Mesenchymal stem cell (in vitro differentiated cells and primary cell): ENCODE data around the gene PPFIA4.

ENCODE experiments used
- DNase-seq: peaks from one replicate; pipeline ENCODE4 v3.0.0-alpha.2; 2013
- H2AFZ ChIP-seq: one replicate; pipeline ENCODE4 v1.6.1; 2013; ENCODE audit warnings: low read depth, mild to moderate bottlenecking, control low read depth, inconsistent platforms, low read length, moderate library complexity
- H2AK5ac ChIP-seq: 2 replicates; pipeline ENCODE4 v1.6.1; 2013; ENCODE audit warnings: low read length, moderate library complexity, mild to moderate bottlenecking, inconsistent platforms; ENCODE audit not compliant: severe bottlenecking
- H2BK120ac ChIP-seq: one replicate; pipeline ENCODE4 v1.6.1; 2013; ENCODE audit warnings: low read depth, mild to moderate bottlenecking, inconsistent platforms, low read length, moderate library complexity
- H2BK12ac ChIP-seq, 2 experiments: one replicate each; pipeline ENCODE4 v1.6.1; 2013; ENCODE audit warnings: inconsistent platforms in 2 of 2, low read length in 2 of 2, mild to moderate bottlenecking in 2 of 2, moderate library complexity in 2 of 2, control low read depth in 1 of 2
- H2BK15ac ChIP-seq: one replicate; pipeline ENCODE4 v1.6.1; 2013; ENCODE audit warnings: mild to moderate bottlenecking, low read depth, inconsistent platforms; ENCODE audit not compliant: poor library complexity, severe bottlenecking
- H2BK5ac ChIP-seq: 2 replicates; pipeline ENCODE4 v1.6.1; 2013; ENCODE audit warnings: low read depth, mild to moderate bottlenecking, low read length, control low read depth, inconsistent platforms; ENCODE audit not compliant: poor library complexity, severe bottlenecking
- H3K14ac ChIP-seq, 2 experiments: one replicate each; pipeline ENCODE4 v1.6.1; 2013; ENCODE audit warnings: inconsistent platforms in 2 of 2, low read length in 2 of 2, control low read depth in 1 of 2, mild to moderate bottlenecking in 1 of 2, moderate library complexity in 1 of 2
- H3K18ac ChIP-seq, 2 experiments: one replicate each; pipeline ENCODE4 v1.6.1; 2013; ENCODE audit warnings: inconsistent platforms in 2 of 2, low read length in 2 of 2, control low read depth in 1 of 2, low read depth in 1 of 2, mild to moderate bottlenecking in 1 of 2
- H3K23ac ChIP-seq, 2 experiments: one replicate each; pipeline ENCODE4 v1.6.1; 2013; ENCODE audit warnings: inconsistent platforms in 2 of 2, low read length in 2 of 2, mild to moderate bottlenecking in 2 of 2, moderate library complexity in 2 of 2, control low read depth in 1 of 2
- H3K27ac ChIP-seq: 2 replicates; pipeline ENCODE4 v1.5.1; 2013; ENCODE audit warnings: mild to moderate bottlenecking, moderate library complexity, low read length, control low read depth, inconsistent platforms; ENCODE audit not compliant: poor library complexity, severe bottlenecking
- H3K27me3 ChIP-seq, 2 experiments: 2 replicates each; pipeline versions ENCODE4 v1.6.1 to v1.7.0; 2013; ENCODE audit warnings: low read length in 2 of 2, mild to moderate bottlenecking in 2 of 2, moderate library complexity in 2 of 2, control low read depth in 1 of 2, inconsistent platforms in 1 of 2; ENCODE audit not compliant: control insufficient read depth in 1 of 2, insufficient read depth in 1 of 2
- H3K36me3 ChIP-seq, 2 experiments: 2 replicates each; pipeline versions ENCODE4 v1.6.1 to v1.7.0; 2013; ENCODE audit warnings: low read length in 2 of 2, control low read depth in 1 of 2, inconsistent platforms in 1 of 2, low read depth in 1 of 2, mild to moderate bottlenecking in 1 of 2; ENCODE audit not compliant: insufficient read depth in 2 of 2, control insufficient read depth in 1 of 2
- H3K4ac ChIP-seq, 2 experiments: one replicate each; pipeline ENCODE4 v1.6.1; 2013; ENCODE audit warnings: inconsistent platforms in 2 of 2, low read length in 2 of 2, mild to moderate bottlenecking in 2 of 2, moderate library complexity in 2 of 2, control low read depth in 1 of 2, low read depth in 1 of 2
- H3K4me1 ChIP-seq: 2 replicates; pipeline ENCODE4 v1.6.1; 2013; ENCODE audit warnings: low read depth, low read length, control low read depth; ENCODE audit not compliant: control insufficient read depth, insufficient read depth
- H3K4me2 ChIP-seq: 2 replicates; pipeline ENCODE4 v1.6.1; 2013; ENCODE audit warnings: low read length, mild to moderate bottlenecking, inconsistent platforms; ENCODE audit not compliant: poor library complexity, severe bottlenecking
- H3K4me3 ChIP-seq, 2 experiments: 2 replicates each; pipeline versions ENCODE4 v1.5.1 to v1.7.0; 2013; ENCODE audit warnings: low read length in 2 of 2, mild to moderate bottlenecking in 2 of 2, control low read depth in 1 of 2, low read depth in 1 of 2; ENCODE audit not compliant: insufficient read depth in 1 of 2
- H3K79me1 ChIP-seq: replicated peaks from 2 replicates; pipeline ENCODE4 v1.6.1; 2013; ENCODE audit warnings: mild to moderate bottlenecking, control low read depth, low read length, inconsistent platforms; ENCODE audit not compliant: poor library complexity, severe bottlenecking
- H3K9ac ChIP-seq: 2 replicates; pipeline ENCODE4 v1.7.0; 2013; ENCODE audit warnings: mild to moderate bottlenecking, low read length, moderate library complexity
- H3K9me3 ChIP-seq: 2 replicates; pipeline ENCODE4 v1.7.0; 2013; ENCODE audit warnings: mild to moderate bottlenecking, low read length; ENCODE audit not compliant: control insufficient read depth
- H4K8ac ChIP-seq: one replicate; pipeline ENCODE4 v1.6.1; 2013; ENCODE audit warnings: inconsistent platforms, mild to moderate bottlenecking, low read length, moderate library complexity
- H4K91ac ChIP-seq: one replicate; pipeline ENCODE4 v1.6.1; 2013; ENCODE audit warnings: mild to moderate bottlenecking, low read length, inconsistent platforms
- WGBS: methylation state at CpG from one replicate; pipeline ENCODE4 v1.1.7; 2013; ENCODE audit warnings: mixed read lengths; 5-methylcytosine and 5-hydroxymethylcytosine counted together

Gene PPFIA4

DNA sequence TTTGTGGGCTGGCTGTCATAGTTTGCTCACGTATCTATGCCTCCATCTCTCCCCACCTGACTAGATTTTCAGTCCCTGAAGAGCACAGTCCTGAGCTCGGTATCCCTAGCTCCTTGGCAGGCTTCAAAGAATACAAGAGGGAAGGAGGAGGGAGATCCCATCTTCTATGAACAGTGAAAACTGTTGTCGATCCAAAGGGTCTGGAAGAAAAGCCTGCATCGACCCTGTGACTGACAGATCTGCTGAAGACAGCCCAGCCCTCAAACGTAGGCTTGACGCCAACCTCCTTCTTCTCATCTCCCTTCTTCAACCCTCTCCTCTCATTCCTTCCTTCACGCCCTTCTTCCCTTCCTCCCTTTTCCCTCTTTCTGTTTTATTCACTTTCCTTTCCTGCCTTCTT, 87.9 kb downstream of the PPFIA4 start:
- no peak overlapping the region for H2BK15ac ChIP-seq
- no peak overlapping the region for H2BK120ac ChIP-seq
- no peak overlapping the region for H4K91ac ChIP-seq
- H3K18ac ChIP-seq: no peak overlapping the region
- no peak overlapping the region for H3K14ac ChIP-seq
- H3K36me3 ChIP-seq: no peaks in the 10 kb centered on the region
- no peak overlapping the region for H3K4me3 ChIP-seq
- no peak overlapping the region for H3K27ac ChIP-seq
- no peak overlapping the region for H4K8ac ChIP-seq
- 67% methylated on average over 6 of the region's 7 CpGs for WGBS
- no peak overlapping the region for H3K4me2 ChIP-seq
- H3K9me3 ChIP-seq: no peaks in the 10 kb centered on the region
- H3K23ac ChIP-seq: no peak overlapping the region
- no peak overlapping the region for H2BK5ac ChIP-seq
- H3K4ac ChIP-seq: no peak overlapping the region
- H2BK12ac ChIP-seq: no peak overlapping the region
- no peak for DNase-seq
- peaks cover 6% of the 10 kb centered on the region for H3K4me1 ChIP-seq
- H2AFZ ChIP-seq: no peak overlapping the region
- no peaks in the 10 kb centered on the region for H3K79me1 ChIP-seq
- no peak overlapping the region for H3K9ac ChIP-seq
- H3K27me3 ChIP-seq: peaks cover 64 to 87% of the 10 kb centered on the region in 2 experiments
- H2AK5ac ChIP-seq: no peak overlapping the region

DNA sequence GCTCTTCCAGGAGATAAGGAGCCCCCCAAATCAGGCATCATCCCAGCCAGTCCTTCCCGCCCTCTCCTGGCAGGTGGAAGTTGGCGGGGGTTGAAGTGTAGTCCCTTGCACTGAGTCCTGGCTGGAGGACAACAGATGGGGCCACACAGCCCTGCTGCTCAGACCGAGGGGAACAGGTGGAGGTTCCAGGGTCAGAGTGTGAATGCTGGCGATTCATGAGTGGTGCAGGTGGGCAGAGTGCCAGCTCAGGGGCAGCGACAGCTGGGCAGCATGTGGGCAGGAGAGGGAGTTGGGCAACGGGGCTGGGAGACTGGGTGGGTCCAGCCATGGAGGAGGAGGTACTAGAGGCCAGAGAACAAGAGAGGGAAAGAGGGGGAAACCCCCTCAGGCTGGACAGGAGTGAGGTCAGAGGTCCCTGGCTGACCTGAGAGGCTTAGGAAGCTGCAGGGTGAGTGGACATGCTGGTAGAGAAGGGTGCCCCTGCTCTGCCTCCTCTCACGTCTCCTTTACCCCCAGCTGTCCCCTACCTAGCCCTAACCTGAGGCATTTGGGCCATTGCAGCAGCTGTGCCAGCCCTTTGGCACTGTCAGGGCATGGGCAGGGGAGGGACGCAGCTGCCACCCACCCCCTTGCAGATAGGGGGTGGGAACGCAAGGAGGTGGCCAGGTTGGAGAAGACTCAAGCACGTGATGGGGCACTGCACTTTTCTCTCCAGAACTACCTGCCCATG, 90.0 kb downstream of the PPFIA4 start:
- Histone ChIP-seq H2AK5ac (no peak overlapping the region), H2AFZ (no peak overlapping the region)
- DNase-seq: no peak

GRCh38 chr1:203117611-203118575, 91.6 kb downstream of the PPFIA4 start:
- Histone ChIP-seq H2BK120ac (no peak overlapping the region), H3K9me3 (no peaks in the 10 kb centered on the region), H3K79me1 (no peaks in the 10 kb centered on the region), H3K14ac (no peak overlapping the region), H3K18ac (no peak overlapping the region), H3K27ac (no peak overlapping the region), H2BK5ac (no peak overlapping the region), H3K27me3 (peaks cover 44 to 73% of the 10 kb centered on the region in 2 experiments), H2AFZ (no peak overlapping the region), H4K91ac (no peak overlapping the region), H3K36me3 (no peaks in the 10 kb centered on the region), H3K4me3 (peak overlapping the region in 1 of 2 experiments; percentile 31), H2AK5ac (peak overlapping the region; percentile 3), H2BK15ac (no peak overlapping the region), H3K4ac (peak overlapping the region in 1 of 2 experiments; percentile 13), H3K4me1 (peaks cover 8% of the 10 kb centered on the region), H2BK12ac (no peak overlapping the region), H3K23ac (peak overlapping the region in 1 of 2 experiments; percentile 53), H3K9ac (peak overlapping the region; percentile 25), H3K4me2 (peak overlapping the region; percentile 38), H4K8ac (no peak overlapping the region)
- DNase-seq: peak; percentile 65
- WGBS: 38% methylated on average over 27 of the region's 35 CpGs

More for the DNA sequence above, 90.0 kb downstream of the PPFIA4 start:
- no peak overlapping the region for H3K27ac ChIP-seq
- peaks cover 8% of the 10 kb centered on the region for H3K4me1 ChIP-seq
- H4K8ac ChIP-seq: no peak overlapping the region
- H3K27me3 ChIP-seq: peaks cover 47 to 82% of the 10 kb centered on the region in 2 experiments
- no peak overlapping the region for H3K4me3 ChIP-seq
- H3K4me2 ChIP-seq: no peak overlapping the region
- no peaks in the 10 kb centered on the region for H3K79me1 ChIP-seq
- H4K91ac ChIP-seq: no peak overlapping the region
- H3K14ac ChIP-seq: no peak overlapping the region
- H2BK5ac ChIP-seq: no peak overlapping the region
- no peak overlapping the region for H3K18ac ChIP-seq
- H3K9me3 ChIP-seq: no peaks in the 10 kb centered on the region
- H3K9ac ChIP-seq: no peak overlapping the region
- no peak overlapping the region for H3K4ac ChIP-seq
- no peak overlapping the region for H2BK15ac ChIP-seq
- no peak overlapping the region for H2BK120ac ChIP-seq
- no peaks in the 10 kb centered on the region for H3K36me3 ChIP-seq
- no peak overlapping the region for H2BK12ac ChIP-seq
- no peak overlapping the region for H3K23ac ChIP-seq
- WGBS: 74% methylated on average over 7 of the region's 10 CpGs
